Parathyroid adenoma (tissue), 2 donors: ENCODE results near the gene OR2AJ1.

Source experiments
- H2AFZ ChIP-seq: fragments of 300-600 bp; sonication (generic); one replicate; pipeline ENCODE4 v1.7.0; 2017; ENCODE audit warnings: antibody characterized with exemption, mild to moderate bottlenecking
- H3K27ac ChIP-seq: fragments of 300-600 bp; sonication (generic); one replicate; pipeline ENCODE4 v1.7.0; 2017
- H3K27me3 ChIP-seq: fragments of 300-600 bp; sonication (generic); one replicate; pipeline ENCODE4 v1.7.0; 2017; ENCODE audit warnings: low read length; ENCODE audit not compliant: control insufficient read depth, insufficient read depth
- H3K36me3 ChIP-seq: fragments of 300-600 bp; sonication (generic); one replicate; pipeline ENCODE4 v1.7.0; 2017; ENCODE audit warnings: low read length; ENCODE audit not compliant: control insufficient read depth, insufficient read depth
- H3K4me1 ChIP-seq: fragments of 300-600 bp; sonication (generic); one replicate; pipeline ENCODE4 v1.7.0; 2017; ENCODE audit warnings: control low read depth
- H3K4me2 ChIP-seq: fragments of 300-600 bp; sonication (generic); one replicate; pipeline ENCODE4 v1.7.0; 2017; ENCODE audit warnings: low read length
- H3K4me3 ChIP-seq: fragments of 300-600 bp; sonication (generic); one replicate; pipeline ENCODE4 v1.7.0; 2017; ENCODE audit warnings: low read depth, low read length
- H3K79me2 ChIP-seq: fragments of 300-600 bp; sonication (generic); one replicate; pipeline ENCODE4 v1.7.0; 2017; ENCODE audit warnings: control low read depth
- H3K9ac ChIP-seq: fragments of 300-600 bp; sonication (generic); one replicate; pipeline ENCODE4 v1.7.0; 2017; ENCODE audit warnings: mild to moderate bottlenecking
- H3K9me3 ChIP-seq: fragments of 300-600 bp; sonication (generic); one replicate; pipeline ENCODE4 v1.7.0; 2017; ENCODE audit warnings: low read length; ENCODE audit not compliant: control insufficient read depth
- CTCF ChIP-seq: fragments of 300-600 bp; sonication (generic); IDR thresholded peaks from one replicate; pipeline ENCODE4 v1.7.0; 2017; ENCODE audit warnings: antibody characterized with exemption, mild to moderate bottlenecking
- donor health status: primary hyperparathyroidism.

The OR2AJ1 gene

DNA sequence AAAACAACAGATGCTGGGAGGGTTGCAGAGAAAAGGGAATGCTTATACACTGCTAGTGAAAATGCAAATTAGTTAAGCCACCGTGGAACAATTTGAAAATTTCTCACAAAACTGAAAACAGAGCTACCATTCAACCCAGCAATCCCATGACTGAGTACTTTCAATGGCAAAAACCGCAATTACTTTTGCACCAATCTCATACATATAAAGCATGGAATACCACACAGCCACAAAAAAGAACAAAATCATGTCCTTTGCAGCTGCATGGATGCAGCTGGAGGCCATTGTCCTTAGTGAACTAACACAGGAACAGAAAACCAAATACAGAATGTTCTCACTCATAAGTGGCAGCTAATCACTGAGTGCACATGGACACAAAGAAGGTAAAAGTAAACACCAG lies 10.9 kb upstream of the OR2AJ1 start:
- Histone ChIP-seq H3K36me3 (no peaks in the 10 kb centered on the region), H3K9ac (no peak overlapping the region), H3K4me3 (no peak overlapping the region), H3K4me1 (no peaks in the 10 kb centered on the region), H3K27me3 (no peaks in the 10 kb centered on the region), H3K27ac (no peak overlapping the region), H3K9me3 (no peaks in the 10 kb centered on the region), H3K79me2 (no peaks in the 10 kb centered on the region), H3K4me2 (no peak overlapping the region), H2AFZ (no peak overlapping the region)
- no peak for TF ChIP-seq CTCF

GRCh38 chr1:247914941-247915662 lies 9.6 kb upstream of the OR2AJ1 start:
- no peak overlapping the region for H3K9ac ChIP-seq
- TF ChIP-seq CTCF = no peak
- H3K4me1 ChIP-seq = no peaks in the 10 kb centered on the region
- no peak overlapping the region for H2AFZ ChIP-seq
- H3K27ac ChIP-seq = no peak overlapping the region
- no peaks in the 10 kb centered on the region for H3K79me2 ChIP-seq
- H3K36me3 ChIP-seq = no peaks in the 10 kb centered on the region
- H3K27me3 ChIP-seq = no peaks in the 10 kb centered on the region
- no peak overlapping the region for H3K4me2 ChIP-seq
- H3K9me3 ChIP-seq = no peaks in the 10 kb centered on the region
- H3K4me3 ChIP-seq = no peak overlapping the region

DNA sequence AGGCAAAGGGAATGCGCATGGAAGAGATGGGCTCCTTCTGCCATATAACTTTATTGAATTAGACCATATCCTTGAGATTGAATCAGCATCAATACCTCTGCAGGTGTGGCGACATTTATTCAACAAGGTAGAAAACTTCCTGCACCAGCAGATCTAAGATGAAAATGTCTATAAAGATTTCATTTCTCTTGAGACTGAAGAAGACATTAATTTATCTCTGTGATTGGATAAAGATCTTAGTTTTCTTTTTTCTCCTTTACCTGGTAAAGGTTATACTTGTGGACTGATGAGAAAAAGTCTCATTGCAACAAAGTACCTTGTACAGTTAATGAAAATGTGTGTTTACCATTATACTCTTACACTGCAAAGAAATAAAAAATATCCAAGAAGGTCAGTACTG lies 4.7 kb upstream of the OR2AJ1 start, which contains the start of gene OR2T8:
Gene OR2T8 (plus strand): TSS at position 301 of the 400 bp plus-strand sequence. CDS start 766 bp downstream, outside the sequence.
- Histone ChIP-seq H3K79me2 (no peaks in the 10 kb centered on the region), H3K27ac (no peak within 1 kb of the TSS), H3K9ac (no peak within 1 kb of the TSS), H2AFZ (no peak within 1 kb of the TSS), H3K36me3 (no peaks in the 10 kb centered on the region), H3K9me3 (no peaks in the 10 kb centered on the region), H3K4me3 (no peak within 1 kb of the TSS), H3K27me3 (no peaks in the 10 kb centered on the region), H3K4me2 (no peak within 1 kb of the TSS), H3K4me1 (no peaks in the 10 kb centered on the region)
- TF ChIP-seq CTCF = no peak

DNA sequence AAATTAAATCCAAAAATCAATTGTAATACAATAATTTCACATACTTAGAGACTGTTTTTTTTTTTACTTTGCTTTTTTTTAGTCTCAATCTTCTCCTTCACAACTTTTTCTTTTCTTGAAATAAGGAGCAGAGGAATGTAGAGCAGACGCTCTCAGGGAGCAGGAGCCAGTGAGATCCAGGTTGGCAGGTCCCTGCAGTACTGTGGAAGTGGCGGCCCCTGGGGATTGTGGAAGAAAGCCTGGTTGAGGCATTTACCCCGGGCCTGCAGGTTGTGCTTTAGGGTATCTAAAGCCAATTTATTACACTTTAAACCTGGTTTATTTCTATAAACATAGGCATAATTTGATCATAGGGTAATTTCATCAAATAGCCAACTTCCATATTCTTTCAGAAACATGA lies 748 bp upstream of the OR2AJ1 start:
- Histone ChIP-seq H3K27me3 (no peaks in the 10 kb centered on the region), H3K4me1 (no peaks in the 10 kb centered on the region), H3K27ac (no peak overlapping the region), H3K9me3 (no peaks in the 10 kb centered on the region), H3K36me3 (no peaks in the 10 kb centered on the region), H2AFZ (no peak overlapping the region), H3K4me2 (no peak overlapping the region), H3K4me3 (no peak overlapping the region), H3K9ac (no peak overlapping the region), H3K79me2 (no peaks in the 10 kb centered on the region)
- no peak for TF ChIP-seq CTCF

DNA sequence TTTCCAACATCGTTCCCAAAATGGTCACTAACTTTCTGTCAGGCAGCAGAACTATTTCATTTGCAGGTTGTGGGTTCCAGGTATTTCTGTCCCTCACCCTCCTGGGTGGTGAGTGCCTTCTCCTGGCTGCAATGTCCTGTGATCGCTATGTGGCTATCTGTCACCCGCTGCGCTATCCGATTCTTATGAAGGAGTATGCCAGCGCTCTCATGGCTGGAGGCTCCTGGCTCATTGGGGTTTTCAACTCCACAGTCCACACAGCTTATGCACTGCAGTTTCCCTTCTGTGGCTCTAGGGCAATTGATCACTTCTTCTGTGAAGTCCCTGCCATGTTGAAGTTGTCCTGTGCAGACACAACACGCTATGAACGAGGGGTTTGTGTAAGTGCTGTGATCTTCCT lies 9.3 kb downstream of the OR2AJ1 start:
- H3K27ac ChIP-seq = no peak overlapping the region
- H3K79me2 ChIP-seq = no peaks in the 10 kb centered on the region
- H3K9ac ChIP-seq = no peak overlapping the region
- no peaks in the 10 kb centered on the region for H3K4me1 ChIP-seq
- no peak overlapping the region for H2AFZ ChIP-seq
- no peak overlapping the region for H3K4me3 ChIP-seq
- H3K36me3 ChIP-seq = no peaks in the 10 kb centered on the region
- H3K27me3 ChIP-seq = no peaks in the 10 kb centered on the region
- H3K9me3 ChIP-seq = no peaks in the 10 kb centered on the region
- TF ChIP-seq CTCF = no peak
- no peak overlapping the region for H3K4me2 ChIP-seq
